Duodenal mucosa (tissue), 2 donors: ENCODE measurements around the gene MGAT4B.

Source experiments
- H3K27ac ChIP-seq: one replicate; pipeline ENCODE4 v1.7.0; 2013; ENCODE audit warnings: low read depth, low read length
- H3K27me3 ChIP-seq, 2 donors: one replicate each; pipeline ENCODE4 v1.7.0; 2013; ENCODE audit warnings: low read length in 2 of 2, control low read depth in 1 of 2; ENCODE audit not compliant: insufficient read depth in 2 of 2, control insufficient read depth in 1 of 2
- H3K36me3 ChIP-seq, 2 donors: one replicate each; pipeline ENCODE4 v1.7.0; 2013; ENCODE audit warnings: low read length in 2 of 2, control low read depth in 1 of 2; ENCODE audit not compliant: insufficient read depth in 2 of 2, control insufficient read depth in 1 of 2
- H3K4me1 ChIP-seq, 2 donors: one replicate each; pipeline ENCODE4 v1.7.0; 2013; ENCODE audit warnings: low read length in 2 of 2, control low read depth in 1 of 2; ENCODE audit not compliant: insufficient read depth in 2 of 2, control insufficient read depth in 1 of 2
- H3K4me3 ChIP-seq, 2 donors: one replicate each; pipeline ENCODE4 v1.7.0; 2013; ENCODE audit warnings: low read length in 2 of 2, low read depth in 1 of 2
- H3K9ac ChIP-seq, 2 donors: one replicate each; pipeline ENCODE4 v1.7.0; 2013; ENCODE audit warnings: low read length in 2 of 2, low read depth in 1 of 2
- H3K9me3 ChIP-seq, 2 donors: one replicate each; pipeline ENCODE4 v1.7.0; 2013; ENCODE audit warnings: low read length in 2 of 2, control low read depth in 1 of 2; ENCODE audit not compliant: control insufficient read depth in 1 of 2

MGAT4B gene

GRCh38 chr5:179819296-179820126 lies 12.8 kb upstream of the MGAT4B start:
- peak overlapping the region; percentile 93 to 98 for H3K9ac ChIP-seq
- H3K27ac ChIP-seq, result peak overlapping the region; percentile 99
- H3K4me1 ChIP-seq, result peaks cover 41 to 59% of the 10 kb centered on the region in 2 donors
- no peaks in the 10 kb centered on the region for H3K9me3 ChIP-seq
- H3K4me3 ChIP-seq, result peak overlapping the region; percentile 74 to 88
- H3K36me3 ChIP-seq, result peaks cover 21 to 22% of the 10 kb centered on the region in 2 donors
- no peaks in the 10 kb centered on the region for H3K27me3 ChIP-seq

DNA sequence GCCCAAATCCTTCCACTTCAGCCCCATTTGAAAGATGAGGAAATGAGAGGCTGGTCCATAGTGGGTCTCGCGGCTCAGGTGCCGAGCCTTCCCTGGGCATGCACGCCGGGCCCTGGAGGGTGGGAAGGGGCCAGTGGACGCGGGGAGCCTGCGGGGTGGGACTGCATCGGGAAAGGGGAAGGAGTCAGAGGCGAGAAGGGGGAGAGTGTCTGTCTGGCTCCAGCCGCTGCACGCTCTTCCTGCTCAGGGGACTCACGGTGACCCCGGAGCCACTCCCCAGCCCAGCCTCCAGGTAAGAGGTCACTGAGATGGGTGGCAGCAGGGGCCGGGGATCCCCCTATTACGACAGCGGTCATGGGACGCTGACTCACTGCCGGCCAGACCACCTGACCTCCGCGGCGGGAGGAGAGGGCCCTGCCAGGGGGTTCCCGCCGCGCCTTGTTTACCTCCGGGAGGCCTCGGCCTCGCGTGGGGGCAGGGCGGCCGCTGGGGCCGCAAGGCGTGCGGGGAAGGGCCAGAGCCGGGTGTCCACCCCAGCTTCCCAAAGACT lies 12.2 kb upstream of the MGAT4B start:
- H3K4me3 ChIP-seq, result peak overlapping the region; percentile 63 to 71

GRCh38 chr5:179817890-179818745 lies 11.5 kb upstream of the MGAT4B start:
- peaks cover 35 to 45% of the 10 kb centered on the region in 2 donors for H3K4me1 ChIP-seq

More for the DNA sequence above, 12.2 kb upstream of the MGAT4B start:
- H3K27ac ChIP-seq, result peak overlapping the region; percentile 99
- no peaks in the 10 kb centered on the region for H3K27me3 ChIP-seq
- H3K9me3 ChIP-seq, result no peaks in the 10 kb centered on the region
- H3K4me1 ChIP-seq, result peaks cover 36 to 52% of the 10 kb centered on the region in 2 donors
- H3K9ac ChIP-seq, result peak overlapping the region; percentile 70 to 79
- H3K36me3 ChIP-seq, result peaks cover 14 to 15% of the 10 kb centered on the region in 2 donors

GRCh38 chr5:179817470-179817840 lies 10.8 kb upstream of the MGAT4B start:
- H3K27me3 ChIP-seq, result no peaks in the 10 kb centered on the region
- no peak overlapping the region for H3K27ac ChIP-seq
- peak overlapping the region; percentile 30 to 45 for H3K4me3 ChIP-seq
- peak overlapping the region; percentile 25 to 47 for H3K9ac ChIP-seq
- H3K9me3 ChIP-seq, result no peaks in the 10 kb centered on the region
- H3K4me1 ChIP-seq, result peaks cover 28 to 39% of the 10 kb centered on the region in 2 donors
- H3K36me3 ChIP-seq, result peaks cover 2 to 5% of the 10 kb centered on the region in 2 donors

More at GRCh38 chr5:179817890-179818745, 11.5 kb upstream of the MGAT4B start:
- no peaks in the 10 kb centered on the region for H3K27me3 ChIP-seq
- H3K9me3 ChIP-seq, result no peaks in the 10 kb centered on the region
- peak overlapping the region; percentile 63 to 71 for H3K4me3 ChIP-seq
- peaks cover 8 to 11% of the 10 kb centered on the region in 2 donors for H3K36me3 ChIP-seq
- peak overlapping the region; percentile 70 to 79 for H3K9ac ChIP-seq
- H3K27ac ChIP-seq, result peak overlapping the region; percentile 95

DNA sequence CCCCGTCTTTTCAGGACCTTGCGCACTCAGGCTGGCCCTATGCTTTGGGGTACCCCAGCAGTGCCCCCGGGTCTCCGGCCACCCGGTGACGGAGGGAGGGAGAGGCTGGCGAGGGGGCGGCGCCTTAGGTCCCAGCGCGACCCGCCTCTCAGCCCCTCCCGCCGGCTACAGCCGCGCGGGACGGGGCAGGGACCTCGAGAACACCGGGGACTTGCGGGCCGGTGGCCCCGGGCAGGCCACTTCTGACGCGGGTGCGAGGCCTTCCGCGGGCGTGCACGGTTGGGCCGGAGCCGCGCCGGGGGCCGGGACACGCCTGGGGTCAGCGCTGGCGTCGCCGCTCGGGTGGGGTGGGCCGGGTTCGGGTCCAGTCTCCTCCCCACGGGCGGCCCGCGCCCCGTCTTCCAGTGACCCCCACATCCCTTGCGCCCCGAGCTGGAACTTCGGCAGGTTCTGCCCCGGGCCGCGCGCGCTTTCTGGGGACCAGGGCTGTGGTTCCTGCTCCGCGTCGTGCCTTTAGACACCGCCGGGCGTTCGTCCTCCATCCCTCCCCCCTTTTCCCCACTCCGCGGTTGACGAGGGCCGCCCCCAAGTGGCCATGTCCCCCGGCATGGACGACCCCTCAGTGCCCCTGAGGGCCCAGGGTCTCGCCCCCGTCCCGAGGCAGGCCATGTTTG lies 10.3 kb upstream of the MGAT4B start:
- Histone ChIP-seq H3K4me1 (peaks cover 23 to 33% of the 10 kb centered on the region in 2 donors), H3K9me3 (no peaks in the 10 kb centered on the region), H3K4me3 (peak overlapping the region; percentile 30 to 45), H3K27ac (no peak overlapping the region), H3K27me3 (no peaks in the 10 kb centered on the region), H3K9ac (peak overlapping the region; percentile 25 to 47), H3K36me3 (peaks cover 0 to under 1% of the 10 kb centered on the region in 2 donors)

GRCh38 chr5:179816401-179816795 lies 9.7 kb upstream of the MGAT4B start:
- H3K36me3 ChIP-seq, result no peaks in the 10 kb centered on the region
- peak overlapping the region in 1 of 2 donors; percentile 25 for H3K9ac ChIP-seq
- peaks cover 22 to 30% of the 10 kb centered on the region in 2 donors for H3K4me1 ChIP-seq
- no peaks in the 10 kb centered on the region for H3K9me3 ChIP-seq
- peak overlapping the region; percentile 30 to 45 for H3K4me3 ChIP-seq
- no peaks in the 10 kb centered on the region for H3K27me3 ChIP-seq
- no peak overlapping the region for H3K27ac ChIP-seq

DNA sequence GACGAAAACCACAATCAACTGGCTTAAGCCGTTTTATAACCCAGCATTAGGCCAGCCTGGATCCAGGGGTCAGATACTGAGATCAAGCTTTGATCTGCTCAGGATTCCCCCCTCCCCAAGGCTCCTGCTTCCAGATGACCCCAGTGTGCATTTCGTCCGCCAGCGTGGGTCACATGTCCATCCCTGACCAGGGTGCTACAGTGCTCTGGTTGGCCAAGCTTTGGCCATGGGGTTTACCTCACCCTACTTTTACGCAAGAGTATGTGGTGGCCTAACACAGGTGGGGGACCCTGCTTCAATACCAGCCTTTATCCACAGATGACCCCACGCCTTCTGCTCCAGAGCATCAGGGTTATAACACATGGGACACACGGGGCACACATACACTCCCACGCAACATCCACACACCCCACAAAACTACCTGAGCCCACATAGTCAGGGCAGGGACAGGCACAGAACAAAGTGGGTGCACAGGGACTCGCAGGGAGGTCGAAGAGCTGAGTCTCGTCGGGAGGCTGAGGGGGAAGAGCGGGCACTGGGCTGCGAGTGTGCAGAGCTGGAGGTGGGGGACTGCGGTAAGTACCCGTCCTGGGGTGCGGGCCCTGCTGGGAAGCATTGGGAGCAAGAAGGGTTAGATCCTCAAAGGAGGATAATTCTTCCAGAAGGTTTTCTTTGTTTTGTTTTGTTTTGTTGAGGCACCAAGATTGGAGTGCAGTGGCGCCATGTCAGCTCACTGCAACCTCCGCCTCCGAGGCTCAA lies 9.0 kb upstream of the MGAT4B start:
- Histone ChIP-seq H3K36me3 (no peaks in the 10 kb centered on the region), H3K9ac (no peak overlapping the region), H3K4me3 (no peak overlapping the region), H3K9me3 (no peaks in the 10 kb centered on the region), H3K27ac (no peak overlapping the region), H3K4me1 (peaks cover 22 to 30% of the 10 kb centered on the region in 2 donors), H3K27me3 (no peaks in the 10 kb centered on the region)

DNA sequence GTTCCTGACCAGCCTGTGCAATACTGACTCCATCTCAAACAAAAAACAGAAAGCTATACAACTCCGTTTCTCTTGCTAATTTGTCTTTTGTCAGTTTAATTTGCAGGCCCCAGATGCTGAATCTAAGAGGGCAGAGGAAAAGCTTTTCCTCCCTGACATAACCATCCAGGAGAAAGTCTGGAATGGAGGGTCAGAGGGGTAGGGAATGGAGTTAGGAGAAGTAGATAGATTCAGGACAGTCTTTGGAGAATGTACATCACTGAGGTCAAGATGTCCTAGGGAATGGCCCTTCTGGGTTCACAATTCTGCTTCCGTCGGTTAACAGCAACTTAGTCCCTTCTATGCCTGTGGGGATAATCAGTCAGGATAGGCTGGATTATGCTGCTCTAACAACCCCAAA lies 7.4 kb upstream of the MGAT4B start:
- Histone ChIP-seq H3K4me3 (no peak overlapping the region), H3K27me3 (no peaks in the 10 kb centered on the region), H3K27ac (no peak overlapping the region), H3K36me3 (no peaks in the 10 kb centered on the region), H3K4me1 (peaks cover 9 to 17% of the 10 kb centered on the region in 2 donors), H3K9me3 (no peaks in the 10 kb centered on the region), H3K9ac (no peak overlapping the region)

- no peaks in the 10 kb centered on the region for H3K36me3 ChIP-seq
- no peak overlapping the region for H3K4me3 ChIP-seq
- H3K27me3 ChIP-seq, result no peaks in the 10 kb centered on the region
- H3K27ac ChIP-seq, result no peak overlapping the region
- peaks cover 4 to 11% of the 10 kb centered on the region in 2 donors for H3K4me1 ChIP-seq
- no peaks in the 10 kb centered on the region for H3K9me3 ChIP-seq
- no peak overlapping the region for H3K9ac ChIP-seq
These were observed 6.4 kb upstream of the MGAT4B start for GRCh38 chr5:179812997-179813607.
